Activated T-cell treated with anti-CD3 and anti-CD28 coated beads, Interleukin-2, amount 50 U/mL, for 4 hours (primary cell): Measurements from ENCODE around the gene SKP2. TPM values are rescaled to one million over a fixed set of nuclear protein-coding genes. Genes with fewer than 3 reads are reported as not detected.

Source experiments
- ATAC-seq, 2 donors: fragments of 200-7000 bp; cut with Tn5 transposase; one replicate each; pipeline ENCODE4 v1.10.0; 2021
- DNase-seq: peaks from one replicate; pipeline ENCODE4 v3.0.0-alpha.2; 2020
- H3K27me3 Mint-ChIP-seq: one replicate; pipeline ENCODE4 v1.8.0; 2021; ENCODE audit warnings: low read depth, mixed read lengths
- H3K36me3 Mint-ChIP-seq: one replicate; pipeline ENCODE4 v1.8.0; 2022; ENCODE audit warnings: mixed read lengths; ENCODE audit not compliant: insufficient read depth
- H3K4me1 Mint-ChIP-seq: one replicate; pipeline ENCODE4 v1.8.0; 2021; ENCODE audit warnings: low read depth, mixed read lengths
- H3K4me3 Mint-ChIP-seq: one replicate; pipeline ENCODE4 v1.8.0; 2021; ENCODE audit warnings: mild to moderate bottlenecking, moderate library complexity, mixed read lengths
- H3K9me3 Mint-ChIP-seq: one replicate; pipeline ENCODE4 v1.8.0; 2021; ENCODE audit warnings: mixed read lengths
- total RNA-seq, 3 donors: library from RNA; stranded (reverse); gene quantifications; one replicate each; pipeline ENCODE4 v1.2.1, GENCODE V29; 2021

Gene SKP2
- total RNA-seq, 3 donors from 2014 or later, result 31.2 to 43.2 (median 31.2) TPM

DNA sequence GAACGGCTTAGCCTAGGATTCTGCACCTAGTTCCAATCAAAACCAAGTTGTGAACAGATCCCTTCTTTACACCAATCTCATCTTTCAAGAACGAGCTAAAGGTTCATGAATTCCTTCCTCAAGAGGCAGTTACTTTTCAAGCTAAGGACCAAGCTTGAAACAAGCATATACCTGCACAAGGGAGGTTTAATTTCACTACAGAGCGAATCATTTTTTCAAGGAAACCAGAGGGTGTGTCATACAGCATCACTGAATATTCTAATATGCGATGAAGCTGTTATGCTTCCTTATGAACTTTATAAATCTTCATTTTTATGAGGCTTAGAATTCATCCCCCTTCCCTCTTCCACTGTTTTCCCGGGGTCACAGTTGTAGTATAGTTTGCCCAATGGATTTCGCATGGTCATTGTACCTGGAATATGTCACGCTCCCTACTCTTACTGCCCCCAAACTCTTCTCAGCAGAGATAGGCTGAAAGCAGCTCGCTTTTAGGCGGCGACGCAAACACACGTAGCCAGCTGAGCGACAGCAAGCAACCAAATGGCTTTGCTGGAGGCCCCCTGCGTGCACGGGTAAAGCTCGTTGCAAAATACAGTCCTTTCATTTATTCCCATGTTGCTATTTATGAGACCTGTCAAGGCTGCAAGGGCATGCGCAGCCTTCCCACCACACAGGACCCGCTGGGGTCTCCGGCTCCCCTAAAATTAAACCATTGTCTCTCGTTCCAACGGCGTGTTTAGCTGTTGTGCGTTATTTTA is 1.1 kb upstream of the SKP2 start:
- ATAC-seq (peak; percentile 43 to 44), DNase-seq (peak; percentile 18)
- peaks cover 53% of the 10 kb centered on the region for H3K4me1 Mint-ChIP-seq
- peaks cover 15% of the 10 kb centered on the region for H3K36me3 Mint-ChIP-seq
- no peaks in the 10 kb centered on the region for H3K9me3 Mint-ChIP-seq
- H3K27me3 Mint-ChIP-seq, result no peaks in the 10 kb centered on the region
- H3K4me3 Mint-ChIP-seq, result peak overlapping the region; percentile 92

DNA sequence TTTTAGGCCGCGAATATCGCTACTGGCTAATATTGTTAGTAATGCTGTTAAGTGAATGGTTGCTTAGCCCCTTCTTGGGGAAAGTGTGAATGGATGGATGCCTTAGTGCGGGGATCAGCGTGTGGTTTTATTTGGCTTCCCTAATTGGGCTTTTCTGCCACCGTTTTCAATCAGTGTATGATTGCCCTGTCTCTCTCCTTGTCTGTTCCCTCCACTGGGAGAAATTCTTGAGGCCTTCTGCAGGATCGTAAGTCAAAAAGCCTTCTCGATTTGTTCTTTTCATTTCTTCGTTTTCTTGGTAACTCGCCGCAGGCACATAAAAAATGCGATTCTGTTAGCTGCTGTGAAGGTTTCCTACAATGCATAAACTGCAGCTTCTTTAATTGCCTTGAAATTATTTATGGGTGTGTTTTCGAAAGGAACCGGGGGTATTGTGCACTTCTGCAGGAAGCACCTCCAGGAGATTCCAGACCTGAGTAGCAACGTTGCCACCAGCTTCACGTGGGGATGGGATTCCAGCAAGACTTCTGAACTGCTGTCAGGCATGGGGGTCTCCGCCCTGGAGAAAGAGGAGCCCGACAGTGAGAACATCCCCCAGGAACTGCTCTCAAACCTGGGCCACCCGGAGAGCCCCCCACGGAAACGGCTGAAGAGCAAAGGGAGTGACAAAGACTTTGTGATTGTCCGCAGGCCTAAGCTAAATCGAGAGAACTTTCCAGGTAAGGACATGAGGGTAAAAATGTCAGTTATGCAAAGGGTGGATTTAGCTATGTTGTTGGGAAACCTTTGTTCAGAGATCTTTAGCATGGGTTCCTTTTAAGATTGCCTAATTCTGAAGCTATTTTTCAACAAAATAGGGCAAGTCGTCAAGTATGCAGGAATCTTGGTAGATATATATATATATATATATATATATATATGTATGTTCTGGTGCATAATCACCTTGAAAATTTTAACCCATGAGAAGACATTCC is 700 bp downstream of the SKP2 start:
- H3K4me3 Mint-ChIP-seq, result peak overlapping the region; percentile 92
- H3K27me3 Mint-ChIP-seq, result no peaks in the 10 kb centered on the region
- no peaks in the 10 kb centered on the region for H3K9me3 Mint-ChIP-seq
- DNase-seq (no peak), ATAC-seq (no peak)
- peaks cover 52% of the 10 kb centered on the region for H3K4me1 Mint-ChIP-seq
- H3K36me3 Mint-ChIP-seq, result peaks cover 31% of the 10 kb centered on the region

DNA sequence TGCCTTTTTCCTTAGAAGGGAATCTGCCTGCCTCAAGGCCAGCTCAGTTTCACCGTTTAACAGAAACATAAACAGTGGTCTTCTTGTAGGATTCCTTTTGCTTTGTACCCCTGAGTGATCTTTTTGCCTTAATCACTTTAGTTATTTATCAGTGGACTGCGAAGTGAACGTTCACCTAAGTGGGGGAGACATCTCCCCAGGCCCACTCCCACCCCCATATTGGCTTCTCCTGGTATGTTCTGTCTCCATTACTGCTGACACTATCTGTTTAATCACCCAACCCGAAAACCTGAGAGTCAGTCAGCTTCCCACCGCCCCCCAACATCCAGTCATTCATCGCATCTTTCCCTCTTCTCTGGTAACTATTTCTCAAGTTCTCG is 1.4 kb downstream of the SKP2 start:
- peaks cover 33% of the 10 kb centered on the region for H3K36me3 Mint-ChIP-seq
- DNase-seq, result no peak
- no peaks in the 10 kb centered on the region for H3K9me3 Mint-ChIP-seq
- H3K4me3 Mint-ChIP-seq, result peak overlapping the region; percentile 27
- H3K4me1 Mint-ChIP-seq, result peaks cover 50% of the 10 kb centered on the region
- no peaks in the 10 kb centered on the region for H3K27me3 Mint-ChIP-seq
- no peak for ATAC-seq

DNA sequence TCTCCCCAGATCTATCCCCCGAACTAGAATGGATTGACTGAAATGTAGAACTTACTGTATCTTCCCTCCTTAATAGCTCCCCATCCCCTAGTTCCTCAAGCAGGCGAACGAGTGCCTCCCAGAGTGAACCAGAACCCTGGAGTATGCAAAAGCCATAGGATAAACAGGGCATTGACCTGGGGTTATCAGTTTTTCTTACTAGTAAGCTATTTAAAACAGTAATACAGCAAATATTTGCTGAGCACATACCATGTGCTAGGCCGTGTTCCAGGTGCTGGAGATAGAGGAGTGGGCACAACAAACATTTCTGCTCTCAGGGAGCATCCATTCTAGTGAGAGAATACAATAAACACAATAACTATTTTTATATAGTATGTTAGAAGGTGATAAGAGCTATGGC is 1.8 kb downstream of the SKP2 start:
- H3K9me3 Mint-ChIP-seq, result no peaks in the 10 kb centered on the region
- DNase-seq (no peak), ATAC-seq (no peak)
- peak overlapping the region; percentile 27 for H3K4me3 Mint-ChIP-seq
- H3K4me1 Mint-ChIP-seq, result peaks cover 49% of the 10 kb centered on the region
- peaks cover 37% of the 10 kb centered on the region for H3K36me3 Mint-ChIP-seq
- H3K27me3 Mint-ChIP-seq, result no peaks in the 10 kb centered on the region

DNA sequence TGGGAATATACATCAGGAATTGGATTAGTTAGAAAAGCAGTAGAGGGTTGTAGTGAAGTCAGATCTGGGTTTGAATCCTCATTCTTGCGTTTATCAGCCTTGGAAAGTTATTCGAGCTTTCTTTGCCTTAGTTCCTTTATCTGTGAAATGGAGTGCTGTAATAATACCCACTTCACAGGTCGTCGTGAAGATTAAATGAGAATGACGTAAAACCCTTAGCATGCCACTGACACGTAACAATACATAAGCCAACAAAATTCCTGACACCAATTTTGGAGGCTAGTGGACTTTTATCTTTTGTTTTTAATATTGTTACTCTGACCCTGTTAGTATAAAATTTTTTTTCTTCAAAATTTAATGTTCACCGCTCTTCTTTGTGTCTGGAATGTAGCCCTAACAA is 3.4 kb downstream of the SKP2 start:
- DNase-seq, result no peak
- Mint-ChIP-seq H3K9me3 (no peaks in the 10 kb centered on the region), H3K27me3 (no peaks in the 10 kb centered on the region), H3K36me3 (peaks cover 46% of the 10 kb centered on the region), H3K4me3 (no peak overlapping the region), H3K4me1 (peaks cover 40% of the 10 kb centered on the region)
- ATAC-seq, result no peak

DNA sequence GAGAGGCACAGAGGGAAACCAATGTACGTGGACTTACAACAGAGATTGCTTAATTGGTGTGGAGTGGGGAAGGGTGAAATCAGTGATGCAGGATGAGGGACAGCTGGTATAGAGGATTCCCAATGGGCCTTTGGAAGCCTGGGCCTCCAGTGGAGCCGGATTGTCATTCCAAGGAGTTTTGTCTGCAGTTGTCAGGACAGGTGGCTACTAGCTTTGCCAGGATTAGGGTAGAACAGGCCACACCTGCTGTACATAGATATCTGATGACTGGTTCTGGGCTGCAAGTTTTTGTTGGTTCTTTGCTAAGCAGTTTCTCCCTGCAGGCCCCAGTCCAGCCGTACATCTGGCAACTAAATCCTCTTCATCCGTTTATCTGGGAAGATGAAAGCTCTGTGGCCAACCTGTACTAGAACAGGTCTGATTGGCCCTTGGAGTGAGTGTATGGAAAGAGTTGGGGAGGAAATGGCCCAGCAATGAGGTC is 4.2 kb downstream of the SKP2 start:
- ATAC-seq, result no peak

DNA sequence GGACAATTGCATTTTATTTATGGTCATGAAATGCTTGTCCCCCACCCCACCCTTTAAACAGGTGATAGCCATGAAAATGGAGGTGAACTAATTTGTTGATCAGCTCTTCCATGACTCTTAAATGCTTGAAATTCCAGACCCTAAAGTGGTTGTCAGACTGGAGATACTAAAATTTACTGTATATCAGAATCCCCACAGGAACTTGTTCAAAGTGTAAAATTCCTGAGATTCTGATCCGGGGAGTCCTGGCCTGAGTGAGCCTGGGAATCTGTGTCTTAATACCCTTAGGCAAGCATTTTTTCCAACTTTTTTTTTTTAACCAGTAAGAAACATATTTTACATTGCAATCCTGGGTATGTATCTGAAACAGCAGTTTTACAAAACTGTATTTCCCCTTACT is 4.7 kb downstream of the SKP2 start:
- Mint-ChIP-seq H3K4me1 (peaks cover 37% of the 10 kb centered on the region), H3K9me3 (no peaks in the 10 kb centered on the region), H3K36me3 (peaks cover 51% of the 10 kb centered on the region), H3K27me3 (no peaks in the 10 kb centered on the region), H3K4me3 (no peak overlapping the region)
- DNase-seq, result no peak
- no peak for ATAC-seq

More for the DNA sequence above, 4.2 kb downstream of the SKP2 start:
- Mint-ChIP-seq H3K9me3 (no peaks in the 10 kb centered on the region), H3K36me3 (peaks cover 46% of the 10 kb centered on the region), H3K4me3 (no peak overlapping the region), H3K4me1 (peaks cover 34% of the 10 kb centered on the region), H3K27me3 (no peaks in the 10 kb centered on the region)
- no peak for DNase-seq

DNA sequence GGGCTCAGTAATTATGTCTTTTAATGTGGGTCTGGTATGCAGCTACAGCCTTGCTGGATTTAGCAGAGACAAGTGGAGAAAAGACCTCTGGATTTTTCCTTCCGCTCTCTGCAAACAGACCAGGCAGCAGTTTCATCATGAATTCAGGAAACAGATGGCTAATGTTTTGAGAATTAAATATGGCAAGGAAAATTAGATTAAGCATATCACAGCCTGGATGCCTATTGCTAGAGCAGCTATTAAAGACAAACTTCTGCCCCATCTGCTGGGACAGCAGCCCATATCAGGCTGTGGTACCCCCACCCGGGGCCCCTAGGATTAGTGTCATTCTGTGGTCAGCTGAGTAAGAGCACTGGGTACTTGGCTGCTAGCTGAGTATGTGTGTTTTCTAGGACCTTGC is 6.2 kb downstream of the SKP2 start:
- Mint-ChIP-seq H3K4me3 (no peak overlapping the region), H3K27me3 (no peaks in the 10 kb centered on the region), H3K4me1 (peaks cover 31% of the 10 kb centered on the region), H3K36me3 (peaks cover 61% of the 10 kb centered on the region), H3K9me3 (no peaks in the 10 kb centered on the region)
- DNase-seq (no peak), ATAC-seq (no peak)

DNA sequence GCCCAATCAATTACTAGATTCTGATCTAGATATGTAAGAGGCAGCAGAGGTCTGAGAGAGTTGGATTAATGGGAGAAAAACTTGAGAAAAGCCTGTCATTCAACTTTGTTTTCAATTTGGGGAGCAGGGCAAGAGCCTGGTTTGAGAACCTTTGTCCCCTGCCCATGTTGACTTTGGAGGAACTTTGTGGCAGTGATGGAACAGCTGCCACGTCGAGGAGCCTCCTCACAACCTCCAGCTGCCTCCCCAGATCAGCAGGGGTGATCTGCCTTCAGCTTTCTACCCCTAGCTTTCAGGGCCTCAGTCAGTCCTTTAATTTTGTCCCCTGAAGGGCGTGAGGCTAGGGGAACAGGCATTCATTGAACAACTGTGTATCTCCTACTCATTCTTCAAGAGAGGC is 8.7 kb downstream of the SKP2 start:
- H3K36me3 Mint-ChIP-seq, result peaks cover 66% of the 10 kb centered on the region
- H3K27me3 Mint-ChIP-seq, result no peaks in the 10 kb centered on the region
- no peaks in the 10 kb centered on the region for H3K9me3 Mint-ChIP-seq
- no peak for DNase-seq
- peaks cover 18% of the 10 kb centered on the region for H3K4me1 Mint-ChIP-seq
- H3K4me3 Mint-ChIP-seq, result no peak overlapping the region
- ATAC-seq, result no peak

DNA sequence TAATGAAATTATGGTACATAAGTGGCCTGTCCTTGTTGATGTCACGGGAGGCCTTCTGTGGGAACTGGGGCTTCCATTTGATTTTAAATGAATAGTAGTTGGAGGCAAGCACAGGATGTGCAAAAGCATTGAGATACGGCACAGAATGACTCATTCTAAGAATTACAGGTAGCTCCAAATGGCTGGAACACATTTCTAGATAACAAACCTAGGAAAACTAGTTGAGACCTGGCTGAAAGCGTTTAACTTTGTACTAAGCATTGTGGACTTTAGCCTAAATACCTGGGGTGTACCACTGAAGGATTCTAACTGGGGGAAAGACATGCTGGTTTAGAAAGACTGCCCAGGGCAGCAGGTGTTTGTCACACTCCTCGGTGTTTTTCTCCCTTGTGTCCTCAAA is 9.4 kb downstream of the SKP2 start:
- no peak overlapping the region for H3K4me3 Mint-ChIP-seq
- ATAC-seq (no peak), DNase-seq (no peak)
- H3K4me1 Mint-ChIP-seq, result peaks cover 14% of the 10 kb centered on the region
- H3K27me3 Mint-ChIP-seq, result no peaks in the 10 kb centered on the region
- peaks cover 62% of the 10 kb centered on the region for H3K36me3 Mint-ChIP-seq
- no peaks in the 10 kb centered on the region for H3K9me3 Mint-ChIP-seq

DNA sequence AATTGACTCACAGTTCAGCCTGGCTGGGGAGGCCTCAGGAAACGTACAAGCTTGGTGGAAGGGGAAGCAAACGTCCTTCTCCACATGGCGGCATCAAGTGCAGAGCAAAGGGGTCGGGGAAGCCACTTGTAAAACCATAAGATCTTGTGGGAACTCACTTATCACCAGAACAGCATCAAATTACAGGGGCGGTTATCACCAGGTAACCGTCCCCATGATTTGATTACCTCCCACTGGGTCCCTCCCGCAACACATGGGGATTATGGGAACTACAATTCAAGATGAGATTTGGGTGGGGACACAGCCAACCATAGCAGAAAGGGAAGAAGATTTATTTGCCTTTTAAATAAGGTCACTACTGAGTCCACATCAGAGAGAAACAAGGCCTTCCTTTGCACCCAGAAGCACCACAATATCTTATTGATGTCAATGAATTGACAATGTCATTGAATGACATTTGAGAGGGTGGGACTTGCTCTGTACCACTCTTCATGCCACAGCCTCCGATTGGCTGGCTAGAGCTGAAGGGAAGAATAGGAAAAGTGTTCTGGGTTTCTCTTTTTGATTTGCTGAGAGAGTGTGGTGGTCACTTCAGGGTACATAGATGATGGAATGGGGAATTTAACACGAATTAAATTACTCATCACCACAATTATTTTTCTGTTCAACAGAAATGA is 11.0 kb downstream of the SKP2 start:
- Mint-ChIP-seq H3K4me3 (no peak overlapping the region), H3K27me3 (no peaks in the 10 kb centered on the region), H3K9me3 (no peaks in the 10 kb centered on the region), H3K36me3 (peaks cover 60% of the 10 kb centered on the region), H3K4me1 (peaks cover 11% of the 10 kb centered on the region)
- ATAC-seq, result no peak
- no peak for DNase-seq

DNA sequence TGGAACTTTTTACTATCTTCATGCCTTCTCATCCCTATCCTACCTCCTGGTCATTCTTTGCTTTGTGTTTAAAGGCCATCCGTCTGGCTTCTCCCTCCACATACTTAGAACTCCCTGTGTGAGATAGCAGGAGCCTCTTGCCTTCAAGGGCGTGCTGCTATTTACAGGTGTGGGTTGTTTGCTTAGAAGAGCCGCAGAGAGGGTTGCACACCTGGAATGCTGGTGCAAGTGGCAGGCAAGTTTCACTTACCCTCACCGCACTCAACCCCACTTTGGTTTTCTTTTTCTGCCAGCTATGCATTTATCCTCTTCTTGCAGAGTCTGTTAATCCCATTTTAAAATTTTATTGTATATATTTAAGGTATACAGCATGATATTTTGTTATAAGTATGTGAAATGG is 12.6 kb downstream of the SKP2 start:
- Mint-ChIP-seq H3K27me3 (no peaks in the 10 kb centered on the region), H3K4me3 (no peak overlapping the region), H3K36me3 (peaks cover 60% of the 10 kb centered on the region), H3K4me1 (peaks cover 19% of the 10 kb centered on the region), H3K9me3 (no peaks in the 10 kb centered on the region)
- no peak for ATAC-seq
- no peak for DNase-seq

DNA sequence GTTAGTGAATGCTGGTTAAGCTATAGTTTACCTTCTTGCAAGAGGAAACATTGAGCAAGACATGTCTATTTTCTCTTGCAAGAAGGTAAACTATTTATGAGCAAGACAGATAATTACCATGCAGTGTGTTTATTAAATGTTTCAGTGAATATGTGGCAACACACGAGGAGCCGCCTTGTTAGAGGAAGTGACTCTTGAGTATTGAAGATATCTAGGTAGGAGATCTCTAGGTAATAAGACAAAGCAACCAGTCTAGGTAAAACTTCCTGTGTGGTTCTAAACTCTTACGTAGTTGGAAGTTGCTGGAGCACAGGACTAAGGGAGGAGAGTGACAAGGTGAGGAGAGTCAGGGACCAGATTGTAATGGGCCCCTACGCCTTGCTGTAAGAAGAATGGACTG is 16.8 kb downstream of the SKP2 start:
- ATAC-seq (no peak), DNase-seq (no peak)
- H3K27me3 Mint-ChIP-seq, result no peaks in the 10 kb centered on the region
- peaks cover 16% of the 10 kb centered on the region for H3K4me1 Mint-ChIP-seq
- no peak overlapping the region for H3K4me3 Mint-ChIP-seq
- peaks cover 60% of the 10 kb centered on the region for H3K36me3 Mint-ChIP-seq
- no peaks in the 10 kb centered on the region for H3K9me3 Mint-ChIP-seq

DNA sequence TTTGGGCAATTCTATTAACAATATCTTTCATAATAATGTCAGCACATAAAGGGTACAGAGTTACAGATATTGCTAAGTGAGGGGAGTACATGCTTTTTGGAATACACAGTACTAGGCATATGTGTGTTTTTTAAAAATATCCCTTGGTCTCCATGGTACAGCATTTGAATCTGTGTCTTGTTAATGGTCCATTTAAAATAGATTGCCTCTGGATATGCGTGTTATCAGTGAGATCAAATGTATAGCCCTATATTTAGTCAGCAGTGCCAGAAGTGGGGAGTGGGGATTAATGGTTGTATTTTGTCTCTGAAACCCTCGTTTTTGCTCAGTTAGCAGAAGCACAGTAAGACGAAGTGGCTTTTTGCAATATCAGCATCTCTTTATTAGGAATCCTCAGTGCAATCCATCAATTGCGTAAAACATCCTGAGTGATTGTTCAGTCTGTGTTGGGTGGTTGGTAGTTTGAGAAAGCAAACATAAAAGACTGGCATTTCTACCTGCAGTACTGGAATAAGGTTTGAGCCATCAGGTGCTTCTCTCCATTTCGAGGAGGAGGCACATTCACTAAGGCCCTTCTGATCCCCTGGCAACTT is 19.0 kb downstream of the SKP2 start:
- Mint-ChIP-seq H3K4me3 (no peak overlapping the region), H3K4me1 (peaks cover 17% of the 10 kb centered on the region), H3K27me3 (no peaks in the 10 kb centered on the region), H3K9me3 (no peaks in the 10 kb centered on the region), H3K36me3 (peaks cover 64% of the 10 kb centered on the region)
- DNase-seq (no peak), ATAC-seq (no peak)
